GM19043 (cell line): ENCODE results near the gene KIAA1191.

ENCODE experiments used
- ATAC-seq: cut with Tn5 transposase; IDR thresholded peaks from one replicate; pipeline ENCODE4 v1.9.1; 2021; ENCODE audit warnings: low read depth; ENCODE audit not compliant: unreplicated experiment

Gene KIAA1191

DNA sequence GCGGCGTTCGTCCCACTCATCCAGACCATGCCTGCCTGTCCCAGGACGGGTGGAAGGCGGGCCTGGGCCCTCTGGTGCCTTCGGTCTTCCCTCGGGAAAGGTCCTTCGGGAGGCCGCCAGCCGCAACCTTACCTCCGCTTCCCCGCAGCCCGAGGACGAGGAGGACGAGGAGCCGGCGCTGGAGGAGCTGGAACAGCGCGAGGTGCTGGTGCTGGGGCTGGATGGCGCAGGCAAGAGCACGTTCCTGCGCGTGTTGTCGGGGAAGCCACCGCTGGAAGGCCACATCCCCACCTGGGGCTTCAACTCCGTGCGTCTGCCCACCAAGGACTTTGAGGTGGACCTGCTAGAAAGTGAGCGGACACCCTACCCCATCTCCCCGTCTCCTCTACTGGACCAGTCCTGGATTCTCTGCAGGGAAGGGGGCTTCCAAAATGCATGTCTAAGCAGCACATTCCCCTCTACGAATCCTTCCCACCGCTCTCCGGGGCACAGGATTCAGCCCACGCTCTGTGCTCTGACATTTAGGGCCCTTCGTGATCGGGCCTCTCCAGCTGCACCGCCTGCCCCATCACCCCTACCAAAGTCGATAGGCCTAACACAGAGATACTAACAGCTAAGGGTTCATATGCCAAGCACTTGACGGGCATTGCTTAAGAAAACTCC, 4.8 kb upstream of the KIAA1191 start:
- ATAC-seq, result no peak

DNA sequence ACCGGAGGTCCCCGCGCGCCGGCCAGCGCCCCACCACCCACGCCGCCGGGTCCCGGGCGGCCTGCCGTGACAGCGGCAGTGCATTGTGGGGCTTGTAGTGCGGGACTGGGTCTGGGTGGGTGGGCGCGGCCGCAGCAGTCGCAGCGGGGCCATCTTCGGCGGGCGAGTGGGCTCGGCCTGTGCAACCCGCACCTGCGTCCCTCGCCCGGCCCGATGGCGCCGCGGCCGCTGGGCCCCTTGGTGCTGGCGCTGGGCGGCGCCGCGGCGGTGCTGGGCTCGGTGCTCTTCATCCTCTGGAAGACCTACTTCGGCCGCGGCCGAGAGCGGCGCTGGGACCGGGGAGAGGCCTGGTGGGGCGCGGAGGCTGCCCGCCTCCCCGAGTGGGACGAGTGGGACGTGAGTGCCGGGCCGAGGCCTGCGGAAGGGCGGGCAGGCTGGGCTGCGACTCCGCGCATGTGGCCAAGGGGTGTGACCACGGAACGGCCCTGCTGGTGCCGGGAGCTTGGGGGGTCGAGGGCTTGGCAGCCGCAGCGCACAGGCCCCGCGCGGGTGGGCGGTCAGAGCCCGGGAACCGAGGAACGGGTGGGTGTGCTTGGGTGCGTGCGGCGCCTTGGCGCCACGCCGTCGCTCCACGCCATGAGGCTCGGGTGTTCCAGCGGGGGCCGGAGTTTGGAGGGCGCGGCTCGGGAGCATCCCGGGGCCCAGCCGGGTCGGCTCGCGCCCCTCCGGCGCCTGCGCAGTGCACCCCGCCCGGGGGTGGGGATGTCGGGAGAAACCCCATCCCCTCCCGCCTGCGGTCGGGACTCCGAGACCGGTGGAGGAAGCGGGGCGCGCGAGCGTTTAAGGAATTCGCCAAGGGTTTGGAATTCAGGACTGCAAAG, 4.0 kb upstream of the KIAA1191 start, which contains the start of gene ARL10:
Gene ARL10, plus strand, starts transcription at position 137 of the 881 bp plus-strand sequence. Its CDS starts 77 bp downstream, at position 214.
- ATAC-seq, result peak; percentile 36

DNA sequence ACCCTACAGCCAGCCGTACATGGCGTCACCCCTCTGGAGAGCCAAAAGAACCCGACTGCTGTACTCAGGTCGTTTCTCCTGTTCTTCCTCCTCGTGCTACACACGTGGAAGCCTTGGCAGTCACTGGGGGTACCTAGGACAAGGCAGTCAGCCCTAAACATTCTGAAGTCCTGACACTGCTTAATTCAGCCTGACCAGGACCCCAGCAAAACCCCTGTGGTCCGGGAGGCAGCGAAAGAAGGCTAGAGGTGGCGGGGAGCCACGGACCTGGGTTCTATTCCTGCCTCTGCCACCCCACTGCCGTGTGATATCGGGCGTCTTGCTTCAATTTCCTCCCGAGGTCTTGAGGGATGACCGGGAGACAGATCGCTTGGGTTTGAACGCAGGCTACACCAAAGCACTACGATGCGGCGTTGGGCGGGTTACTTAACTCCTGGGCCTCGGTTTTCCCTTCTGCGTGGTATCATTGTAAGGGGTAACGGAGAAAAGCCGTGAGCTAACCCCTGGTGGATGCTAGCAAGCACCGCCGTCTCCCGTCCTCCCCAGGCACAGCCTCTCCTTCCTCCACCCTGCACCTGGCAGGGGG, 3.3 kb upstream of the KIAA1191 start:
- no peak for ATAC-seq

DNA sequence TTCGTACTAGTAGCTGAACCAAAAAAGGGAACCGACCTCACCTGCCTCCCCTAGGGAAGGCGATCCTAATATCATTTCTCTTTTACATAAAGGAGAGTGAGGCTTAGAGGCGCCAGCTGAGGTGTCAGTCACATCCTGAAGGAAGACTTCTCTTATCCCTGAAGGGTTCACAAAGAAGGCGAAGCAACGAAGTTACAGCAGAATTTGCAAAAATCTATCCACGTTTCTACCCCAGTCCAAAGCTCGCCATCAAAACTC, 598 bp upstream of the KIAA1191 start:
- no peak for ATAC-seq

DNA sequence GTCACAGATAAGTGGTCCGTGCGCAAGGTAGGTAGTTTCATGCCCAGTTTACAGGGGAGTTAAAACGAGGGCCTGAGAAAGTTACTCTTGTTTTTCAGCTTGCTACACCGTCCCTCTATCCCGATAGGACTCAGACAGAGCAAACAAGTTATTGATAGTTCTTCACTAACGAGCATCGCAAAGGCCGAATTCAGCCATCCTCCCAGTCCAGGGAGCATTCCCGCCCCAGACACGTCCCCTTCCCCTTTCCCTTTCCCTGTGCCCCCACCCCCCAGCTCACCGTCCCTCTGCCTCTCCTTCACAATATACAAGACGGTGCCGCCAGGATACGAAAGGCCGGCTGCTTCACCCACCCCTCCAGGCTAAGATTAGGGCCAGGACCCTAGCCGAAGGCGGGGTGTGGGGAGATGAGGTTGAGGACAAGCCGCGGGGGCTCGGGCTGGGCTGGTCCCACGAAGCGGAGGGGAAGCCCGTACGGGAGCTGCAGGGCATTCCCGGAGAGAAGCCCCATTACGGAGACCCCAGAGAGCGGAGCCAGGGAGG, 599 bp downstream of the KIAA1191 start:
- ATAC-seq, result no peak

DNA sequence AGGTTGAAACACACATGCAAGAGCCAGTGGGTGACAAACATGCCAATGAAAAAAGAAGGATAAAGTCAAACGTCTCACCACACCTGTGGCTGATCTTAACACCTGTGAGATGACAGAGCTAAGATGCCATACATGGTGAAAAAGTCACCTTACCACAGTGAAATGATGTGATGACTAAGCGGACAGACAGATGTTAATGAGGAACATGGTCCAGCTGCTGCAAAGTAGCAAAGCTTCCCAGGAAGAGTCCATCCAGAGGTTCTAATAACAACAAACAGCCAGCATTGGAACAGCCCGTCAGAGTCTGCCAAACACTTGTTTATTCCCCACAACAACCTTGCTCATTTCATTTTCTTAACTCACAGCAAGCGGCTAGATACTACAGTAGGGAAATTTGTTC, 1.9 kb downstream of the KIAA1191 start:
- ATAC-seq, result no peak

DNA sequence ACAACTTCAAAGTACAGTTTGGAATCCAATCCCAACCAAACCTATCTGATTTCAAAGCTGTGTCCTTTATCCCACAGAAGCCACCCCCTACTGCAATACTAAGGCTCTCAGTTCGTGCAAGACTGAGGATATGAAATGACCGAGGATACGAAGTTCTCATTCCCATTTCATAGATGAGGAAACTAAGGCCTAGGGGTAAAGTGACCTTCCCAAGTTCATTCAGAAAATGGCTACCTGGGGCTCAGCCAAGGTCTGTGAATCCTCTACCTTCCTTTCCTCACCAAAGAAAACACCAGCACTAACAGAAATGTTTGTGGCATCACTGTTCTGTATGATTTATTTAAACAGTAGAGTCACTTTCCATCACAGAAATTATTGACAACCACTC, 5.4 kb downstream of the KIAA1191 start:
- ATAC-seq, result no peak

DNA sequence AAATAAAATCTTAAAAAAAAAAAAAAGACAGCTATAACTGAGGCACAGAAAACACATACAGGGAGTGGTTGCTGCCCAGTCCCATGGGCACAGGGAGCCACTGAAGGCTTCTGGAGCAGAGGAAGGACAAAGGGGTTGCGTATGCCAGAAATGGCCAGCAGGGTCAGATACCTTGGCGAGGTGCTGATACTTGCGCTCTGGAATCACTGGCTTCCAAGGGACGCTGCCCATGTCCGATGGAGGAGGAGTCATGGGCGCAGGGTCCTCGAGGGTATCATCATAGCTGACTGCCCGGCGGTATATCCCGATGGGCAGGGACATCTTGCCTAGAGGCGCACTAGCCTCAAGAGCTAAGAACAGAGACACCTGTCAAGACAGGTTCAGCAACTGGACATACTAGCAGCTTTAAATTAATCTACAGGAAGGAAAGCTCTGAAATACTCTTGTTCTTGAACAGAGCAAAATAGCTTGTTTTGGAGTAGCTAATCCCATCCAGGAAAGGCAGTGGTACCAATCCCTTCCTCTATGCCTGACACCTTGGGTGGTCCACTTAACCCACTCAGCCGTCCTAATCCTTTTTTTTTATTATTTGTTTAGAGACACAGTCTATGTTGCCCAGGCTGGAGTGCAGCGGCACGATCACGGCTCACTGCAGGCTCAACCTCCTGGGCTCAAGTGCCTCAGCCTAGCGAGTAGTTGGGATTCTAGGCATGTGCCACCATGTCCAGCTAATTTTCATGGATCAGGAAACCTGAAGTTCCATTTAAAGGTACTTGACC, 6.0 kb downstream of the KIAA1191 start:
- ATAC-seq, result no peak

DNA sequence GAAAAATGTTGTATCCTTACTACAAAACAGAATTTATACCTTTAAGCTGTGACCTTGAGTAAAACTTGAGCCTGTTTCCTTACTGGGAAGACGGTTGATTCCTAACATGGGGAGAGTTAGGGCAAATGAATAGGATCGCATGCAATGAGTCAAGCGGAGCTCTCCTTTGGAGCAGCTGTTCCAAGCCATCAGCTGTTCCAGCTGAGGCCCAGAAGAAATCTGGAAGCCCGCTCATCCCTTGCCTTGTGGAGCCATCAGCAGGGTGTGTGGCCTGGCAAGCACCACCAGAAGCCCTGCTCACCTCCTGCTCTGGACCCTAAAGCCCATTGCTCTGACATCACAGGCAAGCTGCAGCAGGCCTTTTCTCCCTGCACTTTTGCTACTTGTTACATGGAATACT, 8.0 kb downstream of the KIAA1191 start:
- no peak for ATAC-seq

DNA sequence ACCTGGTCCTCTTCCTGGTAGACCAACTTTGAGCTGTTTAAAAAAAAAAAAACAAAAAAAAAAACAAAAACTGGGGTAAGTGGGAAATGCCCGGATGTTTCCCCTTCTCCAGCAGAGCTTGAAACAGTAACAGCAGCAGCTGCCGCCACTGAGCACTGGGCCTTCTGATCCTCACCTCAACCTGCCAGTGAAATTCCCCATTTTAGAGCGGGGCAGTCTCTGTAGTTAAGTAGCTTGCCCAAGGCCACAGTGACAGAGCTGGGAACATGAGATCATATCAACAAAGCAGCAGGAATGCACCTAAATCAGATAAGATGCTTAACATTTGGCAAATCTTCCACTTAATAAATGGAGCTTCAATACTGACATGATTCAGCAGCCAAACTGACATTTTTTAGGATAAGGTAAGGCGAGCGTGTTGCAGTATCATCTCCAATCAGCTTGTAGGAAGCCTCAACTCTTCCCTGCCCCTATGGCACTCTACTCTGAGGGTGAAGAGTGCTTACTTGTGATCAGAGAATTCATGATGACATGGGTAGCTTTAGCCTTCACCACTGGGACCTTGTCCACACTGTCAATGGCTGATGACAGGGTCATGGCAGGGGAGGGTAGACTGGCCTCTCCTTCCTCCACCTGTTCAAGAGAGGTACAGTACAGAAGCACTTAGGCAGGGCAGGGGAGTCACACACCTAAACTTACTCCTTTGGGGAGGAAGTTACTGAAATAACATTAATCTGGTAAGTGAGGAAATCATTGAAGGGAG, 9.3 kb downstream of the KIAA1191 start:
- no peak for ATAC-seq

DNA sequence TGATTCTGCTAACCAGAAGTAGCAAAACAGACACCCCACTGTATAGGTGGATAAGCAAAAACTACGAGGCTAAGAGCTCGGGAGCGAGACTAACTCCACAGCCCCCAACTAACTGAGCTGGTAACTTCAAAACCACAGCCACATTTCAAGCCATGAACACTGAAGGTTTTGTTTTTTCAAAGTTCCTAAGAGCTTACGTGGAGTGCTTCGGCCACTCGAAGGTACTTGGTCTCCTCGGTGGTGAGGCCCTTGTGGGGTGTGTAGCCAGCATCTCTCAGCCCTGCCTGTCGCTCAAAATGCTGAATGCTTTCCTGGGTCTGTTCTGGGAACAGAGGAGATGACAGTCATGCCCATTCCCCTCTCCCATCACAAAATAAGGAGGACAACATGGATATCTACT, 11.1 kb downstream of the KIAA1191 start:
- no peak for ATAC-seq

DNA sequence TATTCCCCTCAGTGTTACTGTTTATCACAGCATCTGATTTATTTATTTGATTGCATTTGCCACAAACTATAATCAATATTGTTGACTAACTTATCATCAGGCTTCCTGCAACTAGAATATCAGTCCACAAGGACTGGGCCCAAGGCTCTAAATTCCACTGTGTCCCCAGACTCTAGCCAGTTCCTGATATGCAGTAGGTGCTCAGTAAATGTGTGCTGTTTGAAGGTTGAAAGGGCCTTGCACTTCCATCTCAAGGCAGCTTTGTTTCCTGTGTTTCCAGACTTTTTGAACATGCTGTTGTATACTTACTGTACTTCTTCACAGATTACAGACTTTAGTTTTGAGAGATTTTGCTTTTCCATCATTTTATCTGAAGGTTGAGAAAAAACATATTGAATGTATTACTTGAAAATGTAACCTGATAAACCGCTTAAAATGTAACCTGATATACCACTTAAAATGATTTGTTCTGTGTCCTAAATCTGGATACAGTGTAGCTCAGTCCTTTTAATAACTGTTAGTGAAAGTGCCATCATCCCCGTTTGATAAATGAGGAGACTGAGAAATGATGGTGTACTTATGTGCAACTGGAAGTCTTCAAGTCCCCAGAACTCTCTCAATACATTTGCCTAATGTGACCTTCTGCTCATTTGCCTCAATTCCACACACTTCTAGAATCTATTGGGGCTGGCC, 18.7 kb downstream of the KIAA1191 start:
- ATAC-seq, result no peak

DNA sequence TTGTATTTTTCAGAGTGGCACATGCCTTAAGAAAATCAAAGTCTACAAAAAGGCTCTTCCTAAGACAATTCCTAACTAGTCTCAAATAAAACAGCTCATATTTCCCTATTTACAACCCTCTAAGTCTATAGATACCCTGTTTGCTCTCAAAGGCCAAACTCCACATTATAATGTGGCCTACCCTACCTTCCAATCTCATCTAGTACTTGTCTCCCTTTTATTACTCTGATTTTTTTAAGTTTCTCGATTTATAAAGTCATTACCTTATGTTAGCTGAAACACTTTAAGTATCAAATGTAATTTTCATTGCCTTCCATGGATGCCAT, 19.4 kb downstream of the KIAA1191 start:
- ATAC-seq, result no peak

DNA sequence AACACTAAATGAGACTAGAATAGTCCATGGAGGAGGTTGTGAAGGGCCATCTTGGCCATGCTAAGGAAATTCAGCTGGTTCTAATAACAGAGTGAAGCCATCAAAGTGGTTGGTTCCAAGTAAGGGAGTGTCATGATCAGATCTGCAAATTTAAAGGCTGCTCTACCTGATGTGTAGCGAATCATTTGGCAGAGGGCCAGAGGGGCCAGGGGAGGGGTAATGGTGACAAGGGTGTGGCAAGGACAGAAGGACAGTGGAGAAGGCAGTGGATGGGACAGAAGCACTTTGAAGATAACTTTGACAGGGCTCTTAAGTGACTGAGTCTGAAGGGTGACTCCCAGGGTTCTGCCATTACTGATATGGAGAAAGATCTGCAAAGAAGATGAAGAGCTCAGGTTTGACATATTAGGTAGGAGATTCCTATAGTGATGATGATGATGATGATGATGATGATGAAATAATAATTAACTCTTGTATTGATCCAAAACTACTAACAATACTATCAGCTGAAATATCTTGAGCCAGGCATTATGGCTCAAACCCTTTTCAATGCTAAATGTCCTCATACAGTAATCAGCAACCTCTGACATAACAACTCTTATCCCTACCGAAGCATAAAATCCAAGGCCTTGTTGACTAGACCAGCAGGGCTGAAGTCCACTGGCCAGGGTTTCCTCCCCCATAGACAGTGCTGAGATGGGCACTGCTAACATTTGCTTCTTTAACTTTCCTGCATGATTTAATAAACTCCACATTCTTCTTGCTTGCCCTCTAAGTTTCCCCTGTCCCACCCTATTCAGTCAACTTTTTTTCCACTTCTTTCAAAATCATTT, 20.0 kb downstream of the KIAA1191 start:
- no peak for ATAC-seq

DNA sequence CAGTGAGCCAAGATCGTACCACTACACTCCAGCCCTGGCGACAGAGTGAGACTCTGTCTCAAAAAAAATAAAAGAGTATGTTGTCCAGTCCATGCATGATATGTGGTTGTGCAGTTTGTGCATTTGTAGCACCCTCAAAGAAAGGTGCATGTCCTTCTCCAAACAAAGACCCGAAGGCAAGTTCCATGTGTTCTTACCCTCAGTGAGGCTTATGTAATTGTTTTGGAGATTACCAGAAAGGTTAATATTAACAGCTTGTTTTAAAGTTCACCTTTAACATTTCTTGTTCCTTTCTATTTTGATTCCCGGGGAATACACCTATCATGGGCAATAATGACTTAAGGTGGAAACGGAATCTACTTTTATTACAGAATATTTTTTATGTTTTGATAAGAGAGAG, 22.3 kb downstream of the KIAA1191 start:
- no peak for ATAC-seq

DNA sequence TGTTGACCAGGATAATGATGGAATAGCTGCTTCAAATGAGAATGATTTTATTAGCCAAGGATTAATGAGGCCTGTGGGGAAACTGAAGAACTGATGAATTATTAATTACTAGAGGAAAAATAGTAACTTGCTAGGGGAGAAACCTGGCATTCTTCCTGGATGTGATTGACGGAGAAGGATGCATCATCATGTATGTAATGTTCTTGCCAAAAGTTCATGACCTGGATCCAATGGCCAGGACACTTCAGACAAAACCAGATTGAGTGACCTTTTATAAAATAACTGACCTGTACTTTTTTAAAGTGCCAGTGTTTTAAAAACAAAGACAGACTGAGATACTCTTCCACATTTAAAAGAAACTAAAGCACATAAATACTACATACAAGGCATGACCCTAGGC, 23.7 kb downstream of the KIAA1191 start:
- ATAC-seq, result no peak

DNA sequence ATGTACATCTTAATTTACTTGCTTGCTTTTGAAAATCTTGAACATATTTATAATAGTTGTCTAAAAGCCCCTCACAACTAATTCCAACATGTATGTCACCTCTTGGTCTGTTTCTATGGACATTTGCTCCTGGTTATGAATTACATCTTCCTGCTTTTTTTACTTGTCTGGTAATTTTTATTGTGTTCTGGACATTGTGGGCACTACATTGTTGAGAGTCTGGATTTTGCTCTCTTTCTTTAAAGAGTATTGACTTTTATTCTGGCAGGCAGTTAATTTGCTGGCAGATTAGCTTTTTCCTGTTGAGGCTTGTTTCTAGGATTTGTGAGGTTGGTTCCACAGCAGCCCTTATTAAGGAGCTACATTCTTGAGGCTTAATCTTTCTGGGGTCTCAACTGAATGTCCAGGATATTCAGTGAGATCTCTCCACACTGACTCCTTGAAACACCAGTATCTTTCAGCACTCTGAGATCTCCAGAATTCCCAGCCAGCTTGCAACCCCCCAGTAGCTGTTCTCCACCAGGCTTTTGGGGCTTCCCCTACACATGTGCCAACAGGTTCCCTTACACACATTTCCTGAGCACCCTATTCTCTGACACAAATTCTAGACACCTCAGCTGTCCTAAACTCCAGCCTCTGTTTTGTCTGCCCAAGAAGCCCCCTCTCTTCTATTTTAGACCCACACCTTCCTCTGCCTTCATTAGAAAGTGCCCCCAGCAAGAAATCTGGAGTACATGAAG, 27.4 kb downstream of the KIAA1191 start:
- no peak for ATAC-seq

DNA sequence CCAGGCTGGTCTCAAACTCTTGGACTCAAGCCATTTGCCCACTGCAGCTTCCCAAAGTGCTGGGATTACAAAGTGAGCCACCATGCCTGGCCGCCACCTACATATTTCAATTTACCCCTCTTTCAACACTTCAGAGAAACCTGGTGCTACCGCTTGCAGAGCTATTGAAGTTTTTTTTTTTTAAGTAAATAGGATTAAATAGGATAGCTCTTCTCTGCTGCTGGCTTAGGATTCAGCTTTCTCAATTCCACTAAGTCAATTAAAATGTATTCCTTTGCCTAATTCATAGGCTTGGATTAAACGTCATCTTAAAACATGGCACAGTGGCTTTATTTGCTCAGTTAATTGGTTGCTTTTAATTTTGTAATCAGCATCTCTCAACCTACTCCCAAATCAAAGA, 41.0 kb downstream of the KIAA1191 start:
- ATAC-seq, result no peak
